Measurements from ENCODE around the gene NFIA.
"Not testable (repeated sequence)": the region's sequence is repeated elsewhere in the genome, so short reads cannot be mapped to it uniquely, and the experiment has no call there.

The NFIA gene

DNA sequence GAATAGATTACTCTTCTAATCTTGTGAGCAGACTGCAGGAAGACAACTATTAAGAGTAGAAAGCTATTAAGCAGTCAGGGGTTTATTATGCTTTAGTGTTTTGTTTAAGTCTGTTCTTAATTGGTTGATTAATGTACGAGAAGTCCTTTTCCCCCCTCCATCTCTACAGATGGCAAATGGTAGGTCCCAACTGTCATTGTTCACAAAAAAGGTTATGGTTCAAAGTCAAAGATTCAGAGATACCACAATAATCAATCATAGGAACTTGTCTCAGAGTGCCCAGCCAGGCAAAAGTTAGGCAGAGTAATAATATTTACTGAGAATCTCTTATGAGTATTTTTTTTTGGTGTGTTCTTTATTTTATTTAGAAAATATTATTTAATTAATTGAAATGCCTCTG is 26.8 kb downstream of the NFIA start:
- DNase-seq = no peak

DNA sequence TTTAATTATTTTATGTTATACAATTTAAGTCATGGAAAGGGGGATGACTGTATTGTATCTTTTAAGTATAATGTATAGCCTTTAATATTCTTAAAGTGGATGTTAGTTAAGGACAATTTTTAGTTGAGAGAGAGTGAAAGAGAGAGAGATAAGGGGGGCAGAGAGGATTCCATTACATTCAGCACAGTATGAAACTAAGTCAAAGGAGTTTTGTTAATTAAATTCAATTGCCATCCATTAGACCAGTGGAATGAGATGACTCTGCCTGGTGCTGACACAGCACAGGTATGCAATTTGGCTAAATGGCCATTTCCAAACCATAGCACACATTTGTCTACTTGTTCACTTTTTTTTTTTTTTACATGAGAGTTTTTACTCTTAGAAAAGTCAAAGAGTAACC is 27.5 kb downstream of the NFIA start:
- no peak for DNase-seq

DNA sequence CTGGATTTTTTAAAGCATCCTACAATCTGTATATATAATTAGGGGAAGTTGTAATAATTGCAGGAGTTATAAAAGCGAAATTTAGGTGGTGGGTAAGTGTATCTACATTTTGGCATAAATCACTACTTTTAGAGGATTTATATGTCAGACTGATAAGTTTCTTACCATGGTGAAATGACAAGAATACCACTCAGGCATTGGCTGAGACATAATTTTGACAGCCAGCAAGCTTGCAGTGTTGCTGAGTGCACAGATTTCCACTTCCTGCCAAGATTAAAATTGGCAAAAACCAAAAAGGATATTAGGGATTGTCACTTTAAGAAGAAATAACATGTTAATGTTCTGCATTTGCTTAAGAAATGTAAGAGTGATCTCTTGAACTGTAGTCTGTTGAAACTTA is 28.2 kb downstream of the NFIA start:
- DNase-seq = no peak

DNA sequence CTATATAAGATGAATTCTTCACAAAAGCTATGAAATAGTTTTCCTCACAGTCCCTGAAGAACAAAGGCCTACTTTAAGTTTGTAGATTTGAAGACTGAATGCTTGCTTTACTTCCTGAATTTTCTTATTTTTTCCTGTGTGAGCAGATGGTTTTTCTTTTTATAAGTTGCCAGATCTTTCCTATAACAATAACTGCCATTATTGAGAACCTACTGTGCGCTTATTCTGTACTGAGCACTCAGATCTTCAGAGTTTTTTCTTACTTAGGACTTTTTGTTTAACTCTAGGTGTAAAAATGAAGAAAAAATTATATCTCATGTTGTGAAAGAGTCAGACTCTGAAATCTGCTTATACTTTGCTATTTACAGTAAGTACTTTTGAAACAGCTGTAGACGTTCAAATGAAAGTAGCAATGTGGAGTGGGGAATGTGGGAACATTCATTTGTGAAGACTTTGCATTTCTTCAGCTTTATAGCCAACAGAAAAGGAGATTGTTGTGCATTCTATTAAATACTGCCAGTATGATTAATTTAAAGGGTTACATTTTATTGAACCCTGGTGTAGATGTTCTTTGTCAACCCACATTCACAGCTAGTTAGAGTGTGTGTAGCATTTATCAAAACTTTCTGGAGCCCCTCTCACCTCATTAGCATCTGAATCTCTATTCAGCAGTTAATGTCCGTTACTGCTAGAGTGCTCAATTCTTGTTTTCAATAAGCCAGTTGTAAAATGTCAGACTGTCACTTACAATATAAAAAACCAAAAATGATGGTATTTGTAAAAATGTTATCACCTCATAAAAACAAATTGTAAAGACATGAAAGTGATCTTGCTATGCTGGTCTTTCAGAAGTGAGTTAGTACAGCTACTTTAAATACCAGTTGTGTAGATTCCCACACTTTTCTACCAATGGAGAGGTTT is 29.0 kb downstream of the NFIA start:
- no peak for DNase-seq

GRCh38 chr1:61114178-61114870 is 32.0 kb downstream of the NFIA start:
- DNase-seq = no peak

DNA sequence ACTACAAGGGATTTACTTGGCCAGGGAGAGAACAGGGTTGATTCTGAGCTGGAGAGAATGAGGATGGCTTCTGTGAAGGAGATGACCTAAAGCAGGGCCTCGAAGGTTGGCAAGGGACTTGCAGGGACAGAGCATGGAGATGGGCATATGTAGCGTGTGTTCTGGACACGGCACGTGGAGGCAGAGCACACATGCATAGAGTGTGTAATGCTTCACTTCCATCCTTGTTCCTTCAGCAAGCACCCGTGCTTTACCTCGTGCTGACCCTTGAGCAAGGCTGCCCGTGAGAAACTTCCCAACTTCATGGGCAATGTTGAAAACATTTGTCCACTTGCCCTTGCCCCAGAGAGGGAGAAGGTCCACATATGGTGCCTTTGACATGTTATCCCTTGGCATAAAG is 33.1 kb downstream of the NFIA start:
- no peak for DNase-seq

DNA sequence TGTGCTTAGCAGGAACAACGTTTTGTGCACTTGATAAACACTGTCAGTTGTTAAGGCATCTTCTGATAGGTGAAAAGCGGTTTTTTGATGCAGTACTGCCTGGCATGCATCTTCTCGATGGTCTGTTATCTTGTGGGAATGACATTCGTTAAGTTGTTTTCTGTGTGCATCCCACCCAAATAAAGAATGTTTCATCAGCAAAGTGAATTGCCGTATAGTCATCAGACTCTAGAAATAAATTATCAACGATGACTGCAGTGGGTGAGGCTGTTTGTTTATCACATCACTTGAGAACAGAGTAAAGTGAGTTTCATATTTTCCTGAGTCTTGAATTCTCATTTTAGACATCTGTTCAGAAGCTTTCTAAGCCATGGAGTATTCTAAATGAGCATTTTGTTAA is 34.1 kb downstream of the NFIA start:
- DNase-seq = no peak

DNA sequence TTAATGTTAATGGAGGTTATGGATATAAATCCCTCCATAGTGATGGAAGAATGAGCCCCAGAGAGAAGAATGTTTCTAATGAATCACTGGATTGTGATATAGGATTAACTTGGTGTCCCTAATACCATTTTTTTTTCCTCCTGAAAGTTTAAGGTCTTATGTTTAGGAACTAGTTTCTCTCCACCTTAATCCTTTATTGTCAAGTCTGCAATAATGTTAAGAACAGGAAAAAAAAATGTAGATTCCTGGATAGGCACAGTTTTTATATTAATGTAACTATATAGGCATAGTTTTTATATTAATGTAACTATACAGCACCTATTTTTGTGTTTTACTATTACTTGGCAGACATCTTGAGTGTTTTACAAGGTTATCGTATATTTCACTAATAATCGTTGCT is 34.9 kb downstream of the NFIA start:
- DNase-seq = no peak

- DNase-seq = no peak
Observed at GRCh38 chr1:61119085-61119484, 36.7 kb downstream of the NFIA start.

DNA sequence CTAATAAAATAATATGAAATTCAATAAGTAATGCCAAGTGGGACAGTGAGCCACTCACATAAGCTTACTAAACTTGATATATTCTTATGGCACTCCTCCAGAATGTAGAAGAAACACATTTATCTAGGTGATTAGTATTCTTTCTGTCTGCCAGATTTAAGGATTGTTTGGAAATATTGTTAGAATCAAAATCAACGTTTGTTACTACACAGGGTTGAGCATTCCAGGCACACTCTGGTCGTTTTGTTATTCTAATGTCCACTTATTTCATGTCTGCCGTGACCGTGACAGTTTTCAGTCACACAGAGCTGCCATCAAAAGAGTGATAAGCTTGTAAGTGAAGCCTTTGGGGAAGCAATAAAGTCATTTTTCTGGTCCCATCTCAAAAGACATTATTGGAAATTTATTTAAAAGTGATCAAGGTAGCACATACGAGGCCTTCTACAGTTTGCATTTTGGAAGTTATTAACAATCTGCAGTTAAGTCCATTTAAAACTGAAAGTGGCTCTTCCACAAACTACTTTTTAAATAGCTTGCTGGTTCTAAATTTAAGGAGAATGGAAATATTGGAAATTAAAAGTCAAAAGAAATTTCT is 38.0 kb downstream of the NFIA start:
- DNase-seq = no peak

DNA sequence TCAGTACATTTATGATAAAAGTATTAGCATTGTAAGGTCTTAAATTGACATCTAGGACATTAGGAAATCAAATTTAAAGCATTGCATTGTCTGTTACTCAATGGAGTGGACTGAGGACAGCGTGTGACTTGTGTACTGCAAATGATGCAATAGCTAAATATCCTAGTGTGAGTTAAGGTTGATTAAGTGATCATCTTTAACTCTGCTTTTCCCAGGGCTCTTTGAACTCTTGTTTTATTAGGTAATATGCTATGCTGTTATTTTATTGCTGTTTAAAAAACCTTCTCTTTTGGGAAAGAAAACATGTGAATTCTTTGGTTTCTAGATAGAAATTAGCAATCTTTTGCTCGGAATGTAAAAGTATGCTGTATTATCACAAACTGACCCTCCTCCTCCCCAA is 38.6 kb downstream of the NFIA start:
- DNase-seq = no peak

DNA sequence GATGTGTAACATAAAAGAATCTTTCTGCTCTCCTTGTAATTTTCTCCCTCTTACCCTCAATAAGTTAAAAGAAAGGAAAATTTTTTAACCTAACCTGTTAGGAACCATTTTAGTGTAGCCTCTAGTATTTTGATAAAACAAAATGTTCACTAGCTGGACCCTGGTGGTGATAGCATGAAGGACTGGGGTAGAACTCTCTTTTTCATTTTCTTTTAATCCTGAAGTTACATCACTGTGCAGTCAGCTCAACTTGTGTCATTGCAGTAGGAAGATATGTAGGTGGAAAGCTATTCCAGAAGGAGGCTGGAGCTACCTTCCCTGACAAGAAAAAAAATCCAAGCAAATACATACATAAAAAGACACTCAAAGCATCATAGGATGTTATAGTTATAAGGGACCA is 39.3 kb downstream of the NFIA start:
- no peak for DNase-seq

- DNase-seq = no peak
Observed at GRCh38 chr1:61122389-61122788, 40.0 kb downstream of the NFIA start.

GRCh38 chr1:61123326-61123725 is 41.0 kb downstream of the NFIA start:
- no peak for DNase-seq

DNA sequence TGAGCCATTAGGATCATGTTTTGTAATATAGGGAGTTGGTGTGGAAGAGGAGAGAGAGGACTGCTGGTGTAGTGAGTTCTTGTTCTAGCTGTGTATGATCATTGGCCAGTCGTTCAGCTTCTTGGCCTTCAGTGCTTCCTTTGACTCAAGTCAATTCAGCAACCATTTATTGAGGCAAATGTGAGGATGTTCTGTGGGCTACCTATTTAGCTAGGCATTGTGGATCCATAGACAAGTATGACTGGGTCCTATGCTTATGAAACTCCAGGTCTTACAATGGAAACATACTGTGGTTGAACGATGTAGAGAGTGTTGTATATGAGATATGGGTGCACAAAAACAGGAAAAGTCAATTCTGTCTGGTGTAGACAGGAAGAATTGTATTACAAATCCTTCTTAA is 41.7 kb downstream of the NFIA start:
- DNase-seq = no peak

GRCh38 chr1:61124696-61125095 is 42.3 kb downstream of the NFIA start:
- DNase-seq = no peak

DNA sequence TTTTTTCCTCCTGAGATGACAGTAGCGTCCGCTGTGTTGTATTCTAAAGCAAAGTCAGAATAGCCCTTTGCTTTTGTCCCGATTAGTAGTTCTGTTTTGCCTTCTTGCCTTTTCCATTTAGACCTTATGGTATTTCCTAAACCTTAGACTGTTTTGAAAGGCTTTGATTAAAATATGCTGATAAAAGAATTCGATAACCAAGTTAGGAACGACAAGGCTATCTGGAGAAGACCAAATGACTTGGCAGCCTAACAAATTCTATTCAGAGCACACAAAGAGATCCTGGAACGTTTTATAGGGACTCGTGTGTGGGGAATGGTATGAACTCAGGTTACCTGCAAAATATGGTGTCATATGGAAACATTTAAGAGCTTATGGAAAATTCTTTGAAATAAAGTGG is 42.9 kb downstream of the NFIA start:
- DNase-seq = no peak

DNA sequence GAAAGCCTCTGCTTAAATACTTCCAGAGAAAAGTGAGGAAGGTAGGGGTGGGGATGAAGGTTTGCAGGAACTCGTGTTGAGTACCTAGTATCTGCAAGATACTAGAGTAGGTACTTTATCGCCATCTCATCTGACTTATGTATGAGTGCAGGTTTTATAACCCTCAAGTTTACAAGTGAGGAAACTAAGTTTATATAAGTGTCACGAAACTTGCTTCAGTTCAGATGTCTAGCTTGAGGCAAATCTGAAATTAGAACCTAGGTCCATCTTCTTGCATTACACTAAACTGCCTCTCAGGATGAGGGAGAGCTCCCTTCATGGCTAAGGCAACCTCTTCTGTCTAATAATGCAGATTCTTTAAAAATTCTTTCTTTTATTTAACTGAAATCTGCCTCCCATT is 43.5 kb downstream of the NFIA start:
- no peak for DNase-seq

GRCh38 chr1:61126843-61127242 is 44.5 kb downstream of the NFIA start:
- DNase-seq = not testable (repeated sequence)

GRCh38 chr1:61130338-61131000 is 48.1 kb downstream of the NFIA start:
- DNase-seq = no peak

- DNase-seq = no peak
Observed at GRCh38 chr1:61131248-61131647, 48.9 kb downstream of the NFIA start.

DNA sequence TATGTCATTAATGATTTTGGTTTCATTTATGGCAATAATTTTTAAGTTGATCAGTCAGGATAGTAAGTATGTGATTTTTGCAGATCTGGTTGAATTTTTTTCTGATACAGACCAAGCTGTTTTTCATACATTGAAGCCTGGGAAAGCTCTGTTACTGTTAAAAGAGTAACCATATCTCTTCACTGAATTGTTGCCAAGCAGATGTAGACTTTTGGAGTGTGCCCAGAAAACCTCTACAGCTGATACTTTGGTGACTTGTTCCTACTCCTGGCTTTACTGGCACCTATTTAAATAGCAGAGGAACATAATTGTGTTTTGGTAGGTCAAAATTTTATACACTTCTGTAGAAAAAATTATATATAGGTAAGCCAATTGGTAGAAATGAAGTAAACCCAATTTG is 49.4 kb downstream of the NFIA start:
- no peak for DNase-seq

DNA sequence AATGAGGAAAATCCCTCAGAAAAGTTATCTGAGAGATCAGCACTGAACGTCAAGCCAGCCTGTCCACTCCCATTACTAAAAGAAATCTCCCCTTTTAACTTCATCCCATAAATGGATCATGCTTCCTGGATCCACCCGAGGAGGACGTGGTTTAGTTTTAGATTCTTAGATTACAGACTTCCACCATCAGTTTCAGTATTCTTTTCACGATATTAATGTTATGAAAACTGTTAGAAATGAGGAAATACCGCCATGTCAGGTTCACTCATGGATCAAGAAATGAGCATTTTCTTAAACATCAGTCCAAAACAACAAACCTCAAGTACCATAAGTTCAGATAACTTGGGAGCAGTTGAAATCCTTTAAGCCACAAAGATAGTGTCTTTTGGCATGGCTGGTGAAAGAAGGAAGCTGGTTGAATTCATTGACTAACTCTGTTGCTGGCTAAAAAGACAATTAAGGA is 49.8 kb downstream of the NFIA start:
- DNase-seq = no peak

Measured in NCI-H2227 treated with DMSO at 0.1 percent for 48 hours (cell line).